ENCODE data around the gene GFI1.

The GFI1 gene

GRCh38 chr1:92502247-92502646 is 15.5 kb upstream of the GFI1 start:
- H3K27ac Mint-ChIP-seq: peak overlapping the region; percentile 78
- peak overlapping the region; percentile 24 for H3K4me3 Mint-ChIP-seq

GRCh38 chr1:92500552-92500951 is 13.8 kb upstream of the GFI1 start:
- H3K9me3 Mint-ChIP-seq (ENCODE audit: low read depth): no peaks in the 10 kb centered on the region
- peaks cover 36% of the 10 kb centered on the region for H3K4me1 Mint-ChIP-seq (ENCODE audit: low read depth)
- no peak overlapping the region for H3K4me3 Mint-ChIP-seq
- no peak overlapping the region for H3K27ac Mint-ChIP-seq
- H3K36me3 Mint-ChIP-seq: no peaks in the 10 kb centered on the region
- H3K27me3 Mint-ChIP-seq: no peaks in the 10 kb centered on the region

More at GRCh38 chr1:92502247-92502646, 15.5 kb upstream of the GFI1 start:
- Mint-ChIP-seq H3K27me3 (no peaks in the 10 kb centered on the region), H3K36me3 (no peaks in the 10 kb centered on the region), H3K4me1 (ENCODE audit: low read depth) (peaks cover 33% of the 10 kb centered on the region), H3K9me3 (ENCODE audit: low read depth) (no peaks in the 10 kb centered on the region)

GRCh38 chr1:92495392-92496063 is 8.8 kb upstream of the GFI1 start:
- peak overlapping the region; percentile 17 for H3K4me3 Mint-ChIP-seq
- no peaks in the 10 kb centered on the region for H3K27me3 Mint-ChIP-seq
- no peaks in the 10 kb centered on the region for H3K36me3 Mint-ChIP-seq
- peaks cover 28% of the 10 kb centered on the region for H3K4me1 Mint-ChIP-seq (ENCODE audit: low read depth)
- peak overlapping the region; percentile 58 for H3K27ac Mint-ChIP-seq
- H3K9me3 Mint-ChIP-seq (ENCODE audit: low read depth): no peaks in the 10 kb centered on the region

DNA sequence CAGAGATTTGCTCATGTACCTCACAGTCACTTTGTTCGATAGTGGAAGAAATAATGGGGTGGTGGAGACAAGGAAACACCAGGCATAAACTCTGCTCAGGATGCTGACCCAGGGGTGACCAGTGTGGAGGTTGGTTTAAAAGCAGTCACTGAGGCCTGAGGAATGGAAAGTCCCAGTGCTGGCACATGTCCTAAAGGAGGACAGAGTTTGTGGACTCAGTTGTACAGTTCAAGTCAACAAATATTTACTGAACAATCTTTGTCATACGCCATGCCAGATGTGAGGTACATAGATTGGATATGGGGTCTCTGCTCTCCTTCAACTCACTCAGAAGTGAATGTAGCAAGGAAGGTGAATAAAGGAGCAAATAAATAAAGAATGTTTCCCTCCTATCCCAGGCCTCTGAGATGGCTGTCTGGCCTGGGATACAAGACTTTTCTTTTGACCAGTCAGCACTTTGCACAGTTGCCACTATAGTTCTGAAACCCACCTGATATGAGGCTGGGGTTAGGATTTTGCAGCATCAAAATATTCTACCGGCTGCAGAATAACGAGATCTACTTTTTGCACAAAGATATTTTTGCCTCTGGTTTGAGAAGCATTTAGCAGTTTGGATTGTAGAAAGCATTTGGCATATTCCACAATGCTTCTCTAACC is 7.9 kb upstream of the GFI1 start:
- Mint-ChIP-seq H3K4me1 (ENCODE audit: low read depth) (peaks cover 28% of the 10 kb centered on the region), H3K9me3 (ENCODE audit: low read depth) (no peaks in the 10 kb centered on the region), H3K27me3 (no peaks in the 10 kb centered on the region), H3K27ac (peak overlapping the region; percentile 12), H3K4me3 (no peak overlapping the region), H3K36me3 (no peaks in the 10 kb centered on the region)

- H3K4me1 Mint-ChIP-seq (ENCODE audit: low read depth): peaks cover 41% of the 10 kb centered on the region
- no peaks in the 10 kb centered on the region for H3K9me3 Mint-ChIP-seq (ENCODE audit: low read depth)
- H3K27me3 Mint-ChIP-seq: no peaks in the 10 kb centered on the region
- H3K27ac Mint-ChIP-seq: no peak overlapping the region
- H3K4me3 Mint-ChIP-seq: no peak overlapping the region
- peaks cover 3% of the 10 kb centered on the region for H3K36me3 Mint-ChIP-seq
These were observed 6.4 kb upstream of the GFI1 start for GRCh38 chr1:92493139-92493538.

GRCh38 chr1:92488832-92489231 is 2.1 kb upstream of the GFI1 start:
- H3K27ac Mint-ChIP-seq: peak overlapping the region; percentile 93
- H3K4me1 Mint-ChIP-seq (ENCODE audit: low read depth): peaks cover 29% of the 10 kb centered on the region
- peak overlapping the region; percentile 85 for H3K4me3 Mint-ChIP-seq
- no peaks in the 10 kb centered on the region for H3K27me3 Mint-ChIP-seq
- peaks cover 5% of the 10 kb centered on the region for H3K36me3 Mint-ChIP-seq
- no peaks in the 10 kb centered on the region for H3K9me3 Mint-ChIP-seq (ENCODE audit: low read depth)

GRCh38 chr1:92488416-92488815 is 1.7 kb upstream of the GFI1 start:
- H3K36me3 Mint-ChIP-seq: peaks cover 5% of the 10 kb centered on the region
- H3K27ac Mint-ChIP-seq: peak overlapping the region; percentile 93
- peaks cover 29% of the 10 kb centered on the region for H3K4me1 Mint-ChIP-seq (ENCODE audit: low read depth)
- H3K4me3 Mint-ChIP-seq: peak overlapping the region; percentile 85
- no peaks in the 10 kb centered on the region for H3K9me3 Mint-ChIP-seq (ENCODE audit: low read depth)
- H3K27me3 Mint-ChIP-seq: no peaks in the 10 kb centered on the region

DNA sequence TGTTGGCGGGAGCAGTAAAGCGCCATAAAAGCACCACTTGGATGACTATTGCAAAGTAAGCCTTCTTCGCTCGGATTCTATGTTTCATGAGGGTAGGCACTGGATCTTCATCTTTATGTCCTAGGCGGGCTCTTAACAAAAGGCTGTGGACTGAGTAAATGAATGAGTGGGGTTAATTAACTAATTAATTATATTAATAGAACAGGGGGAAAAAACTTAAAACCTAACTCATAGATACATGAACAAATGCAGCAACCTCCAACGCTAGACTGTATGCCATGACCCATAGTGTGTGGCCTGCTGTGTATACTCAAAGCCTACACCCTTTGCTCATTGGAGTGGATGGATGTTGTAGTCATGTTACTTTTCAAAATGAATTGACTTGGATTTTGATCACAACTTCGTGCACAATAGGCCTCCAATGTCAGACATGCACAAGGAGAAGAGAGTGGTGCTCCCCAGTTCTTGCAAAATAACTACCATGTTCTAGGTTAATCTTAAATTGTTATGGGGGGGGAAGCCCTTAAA is 417 bp upstream of the GFI1 start:
- Mint-ChIP-seq H3K27me3 (no peaks in the 10 kb centered on the region), H3K9me3 (ENCODE audit: low read depth) (no peaks in the 10 kb centered on the region), H3K36me3 (peaks cover 10% of the 10 kb centered on the region), H3K4me3 (peak overlapping the region; percentile 85), H3K27ac (peak overlapping the region; percentile 93), H3K4me1 (ENCODE audit: low read depth) (peaks cover 34% of the 10 kb centered on the region)

GRCh38 chr1:92485381-92486250 is 1.1 kb downstream of the GFI1 start:
- peak overlapping the region; percentile 98 for H3K27ac Mint-ChIP-seq
- H3K4me1 Mint-ChIP-seq (ENCODE audit: low read depth): peaks cover 32% of the 10 kb centered on the region
- peak overlapping the region; percentile 98 for H3K4me3 Mint-ChIP-seq
- H3K27me3 Mint-ChIP-seq: no peaks in the 10 kb centered on the region
- no peaks in the 10 kb centered on the region for H3K9me3 Mint-ChIP-seq (ENCODE audit: low read depth)
- H3K36me3 Mint-ChIP-seq: peaks cover 15% of the 10 kb centered on the region

- peak overlapping the region; percentile 98 for H3K4me3 Mint-ChIP-seq
- H3K9me3 Mint-ChIP-seq (ENCODE audit: low read depth): no peaks in the 10 kb centered on the region
- peak overlapping the region; percentile 98 for H3K27ac Mint-ChIP-seq
- H3K4me1 Mint-ChIP-seq (ENCODE audit: low read depth): peaks cover 35% of the 10 kb centered on the region
- H3K27me3 Mint-ChIP-seq: no peaks in the 10 kb centered on the region
- peaks cover 18% of the 10 kb centered on the region for H3K36me3 Mint-ChIP-seq
These were observed 2.0 kb downstream of the GFI1 start for GRCh38 chr1:92484472-92485380.

- H3K4me1 Mint-ChIP-seq (ENCODE audit: low read depth): peaks cover 37% of the 10 kb centered on the region
- peak overlapping the region; percentile 98 for H3K4me3 Mint-ChIP-seq
- no peaks in the 10 kb centered on the region for H3K9me3 Mint-ChIP-seq (ENCODE audit: low read depth)
- peaks cover 22% of the 10 kb centered on the region for H3K36me3 Mint-ChIP-seq
- H3K27me3 Mint-ChIP-seq: no peaks in the 10 kb centered on the region
- peak overlapping the region; percentile 98 for H3K27ac Mint-ChIP-seq
These were observed 2.9 kb downstream of the GFI1 start for GRCh38 chr1:92483610-92484471.

DNA sequence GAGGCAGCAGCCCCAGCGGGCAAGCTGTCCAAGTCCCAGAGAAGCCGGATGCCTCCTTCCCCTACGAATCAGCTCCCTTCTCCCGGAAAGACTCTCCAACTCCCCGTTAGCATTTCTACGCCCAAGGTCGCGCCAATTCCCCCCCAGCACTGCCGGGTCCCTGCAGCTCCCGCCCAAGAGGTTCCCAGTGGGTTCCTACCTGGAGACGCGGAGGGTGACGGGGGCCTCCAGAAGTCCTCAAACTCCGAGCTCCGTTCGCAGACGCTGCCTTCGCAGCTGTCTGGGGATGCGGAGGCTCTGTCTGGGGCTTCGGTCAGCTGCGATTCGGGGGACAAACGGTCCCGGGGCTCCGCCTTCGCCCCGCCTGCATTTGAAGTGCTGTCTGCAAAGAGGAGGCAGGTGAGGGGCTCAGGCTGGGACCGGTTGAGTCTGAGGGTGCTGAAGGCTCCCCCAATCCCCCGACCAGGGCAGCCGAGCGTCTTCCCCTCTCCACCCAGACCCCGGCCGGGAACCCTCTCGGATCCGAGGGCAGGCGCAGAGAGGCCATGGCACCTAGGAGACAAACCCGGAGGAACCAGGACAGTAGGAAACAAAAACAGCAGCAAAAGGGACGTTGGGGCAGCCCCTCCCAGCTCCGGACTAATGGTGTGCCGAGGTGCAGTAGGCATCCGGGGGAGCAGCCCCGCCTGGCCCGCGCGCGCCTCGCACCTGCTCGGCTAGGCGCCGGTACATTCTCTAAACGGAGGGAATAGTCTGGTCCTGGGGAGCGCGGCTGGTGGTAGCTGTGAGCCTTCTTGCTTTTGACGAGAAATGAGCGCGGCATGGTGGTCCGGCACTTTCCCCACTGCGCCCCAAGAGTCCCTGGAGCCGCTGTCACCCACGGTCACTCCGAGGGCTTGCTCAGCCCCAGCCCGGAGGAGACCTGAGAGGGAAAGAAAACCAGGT is 3.8 kb downstream of the GFI1 start:
- no peaks in the 10 kb centered on the region for H3K9me3 Mint-ChIP-seq (ENCODE audit: low read depth)
- H3K4me1 Mint-ChIP-seq (ENCODE audit: low read depth): peaks cover 37% of the 10 kb centered on the region
- H3K27me3 Mint-ChIP-seq: no peaks in the 10 kb centered on the region
- H3K4me3 Mint-ChIP-seq: peak overlapping the region; percentile 98
- H3K36me3 Mint-ChIP-seq: peaks cover 31% of the 10 kb centered on the region
- H3K27ac Mint-ChIP-seq: peak overlapping the region; percentile 89

Measured in activated naive CD8-positive, alpha-beta T cell (primary cell).